Lower leg skin (tissue), 4 donors: ENCODE results near the gene IL17B. TPM values are rescaled to one million over a fixed set of nuclear protein-coding genes. Genes with fewer than 3 reads are reported as not detected.
"Not testable (repeated sequence)": the region's sequence is repeated elsewhere in the genome, so short reads cannot be mapped to it uniquely, and the experiment has no call there.

ENCODE experiments used
- DNase-seq, 2 donors: peaks; one replicate each; pipeline ENCODE4 v3.0.0-alpha.2; 2019; ENCODE audit warnings: low spot score in 2 of 2
- H3K4me3 ChIP-seq: fragments of 200-600 bp; sonication (generic); 2 replicates; pipeline ENCODE4 v1.5.1; 2017; ENCODE audit warnings: mild to moderate bottlenecking, low read depth; ENCODE audit not compliant: poor library complexity, severe bottlenecking
- POLR2A ChIP-seq, 2 donors: fragments of 450-650 bp; IDR thresholded peaks; one replicate each; pipeline ENCODE4 v1.6.1; 2016 to 2017; ENCODE audit warnings: antibody characterized with exemption in 2 of 2, mild to moderate bottlenecking in 1 of 2, moderate library complexity in 1 of 2
- WGBS, 2 donors: methylation state at CpG; one replicate each; pipeline ENCODE4 v1.1.5; 2018; 5-methylcytosine and 5-hydroxymethylcytosine counted together
- intact Hi-C: fragments of 100-400 bp; cut with DNase I; formaldehyde crosslinking; loops from one replicate; pipeline ENCODE4 v1.15.0; 2023; ENCODE audit warnings: low total_unique reads
- total RNA-seq, 4 donors: library from RNA; depleted of rRNA; stranded (reverse); fragments of >200 nt; gene quantifications; one replicate each; pipeline ENCODE4 v1.1.0, GENCODE V29; 2016
- TF ChIP-seq, protein P1 (sequence below), 3 donors: fragments of 450-650 bp; IDR thresholded peaks; one replicate each; pipeline ENCODE4 v1.5.1; 2016; ENCODE audit warnings: antibody characterized with exemption in 3 of 3, mild to moderate bottlenecking in 3 of 3, moderate library complexity in 2 of 3

The IL17B gene
- total RNA-seq, 4 donors from 2014 or later = not detected

DNA sequence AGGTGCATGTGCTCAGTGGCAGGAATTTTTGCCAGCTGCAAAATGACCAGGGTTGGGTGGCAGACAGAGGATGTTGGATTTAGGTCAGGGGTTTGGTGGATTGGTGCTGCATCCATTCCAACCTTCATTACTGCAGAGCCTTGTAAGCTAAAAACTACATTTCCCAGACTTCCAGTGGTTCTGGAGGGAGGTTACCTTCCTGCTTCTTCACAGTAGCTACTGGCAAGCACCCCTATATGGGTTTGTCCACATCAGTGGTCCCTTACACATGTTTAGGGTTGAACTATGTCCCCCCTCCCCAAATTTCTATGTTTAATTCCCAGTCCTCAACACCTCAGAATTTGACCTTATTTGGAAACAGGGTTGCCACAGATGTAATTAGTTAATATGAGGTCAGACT, 20.7 kb upstream of the IL17B start:
- no peak overlapping the region for H3K4me3 ChIP-seq

DNA sequence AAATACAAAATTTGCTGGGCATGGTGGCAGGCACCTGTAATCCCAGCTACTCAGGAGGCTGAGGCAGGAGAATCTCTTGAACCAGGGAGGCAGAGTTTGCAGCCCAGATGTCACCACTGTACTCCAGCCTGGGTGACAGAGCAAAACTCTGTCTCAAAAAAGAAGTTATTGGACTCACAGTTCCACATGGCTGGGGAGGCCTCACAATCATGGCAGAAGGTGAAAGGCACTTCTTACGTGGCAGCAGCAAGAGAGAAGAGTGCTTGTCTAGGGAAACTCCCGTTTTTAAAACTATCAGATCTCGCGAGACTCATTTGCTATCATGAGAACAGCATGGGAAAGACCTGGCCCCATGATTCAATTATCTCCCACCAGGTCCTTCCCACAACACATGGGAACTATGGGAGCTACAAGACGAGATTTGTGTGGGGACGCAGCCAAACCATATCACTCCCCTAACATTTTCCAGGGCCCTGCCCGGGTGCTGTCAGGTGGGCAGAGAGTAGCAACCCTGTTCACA, 19.7 kb upstream of the IL17B start:
- intact Hi-C loops, H3K4me3 ChIP-seq, DNase-seq: not testable (repeated sequence)
- WGBS, 2 donors = 81 to 87% methylated on average over 7 of the region's 7 CpGs

More for the DNA sequence above, 20.7 kb upstream of the IL17B start:
- intact Hi-C loops = no loop called here
- no peak for TF ChIP-seq POLR2A (IDR thresholded peaks at IDR 0.05)
- TF ChIP-seq, protein P1, sequence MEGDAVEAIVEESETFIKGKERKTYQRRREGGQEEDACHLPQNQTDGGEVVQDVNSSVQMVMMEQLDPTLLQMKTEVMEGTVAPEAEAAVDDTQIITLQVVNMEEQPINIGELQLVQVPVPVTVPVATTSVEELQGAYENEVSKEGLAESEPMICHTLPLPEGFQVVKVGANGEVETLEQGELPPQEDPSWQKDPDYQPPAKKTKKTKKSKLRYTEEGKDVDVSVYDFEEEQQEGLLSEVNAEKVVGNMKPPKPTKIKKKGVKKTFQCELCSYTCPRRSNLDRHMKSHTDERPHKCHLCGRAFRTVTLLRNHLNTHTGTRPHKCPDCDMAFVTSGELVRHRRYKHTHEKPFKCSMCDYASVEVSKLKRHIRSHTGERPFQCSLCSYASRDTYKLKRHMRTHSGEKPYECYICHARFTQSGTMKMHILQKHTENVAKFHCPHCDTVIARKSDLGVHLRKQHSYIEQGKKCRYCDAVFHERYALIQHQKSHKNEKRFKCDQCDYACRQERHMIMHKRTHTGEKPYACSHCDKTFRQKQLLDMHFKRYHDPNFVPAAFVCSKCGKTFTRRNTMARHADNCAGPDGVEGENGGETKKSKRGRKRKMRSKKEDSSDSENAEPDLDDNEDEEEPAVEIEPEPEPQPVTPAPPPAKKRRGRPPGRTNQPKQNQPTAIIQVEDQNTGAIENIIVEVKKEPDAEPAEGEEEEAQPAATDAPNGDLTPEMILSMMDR (IDR thresholded peaks at IDR 0.05) = no peak
- DNase-seq = no peak

GRCh38 chr5:149397530-149397929, 18.4 kb upstream of the IL17B start:
- no peak for DNase-seq
- WGBS, 2 donors = 84% methylated on average over 6 of the region's 6 CpGs
- intact Hi-C loops = no loop called here
- no peak overlapping the region for H3K4me3 ChIP-seq
- no peak for TF ChIP-seq POLR2A (IDR thresholded peaks at IDR 0.05)
- TF ChIP-seq, protein P1 (IDR thresholded peaks at IDR 0.05) = no peak

GRCh38 chr5:149394996-149395395, 15.9 kb upstream of the IL17B start:
- DNase-seq, intact Hi-C loops: not testable (repeated sequence)

DNA sequence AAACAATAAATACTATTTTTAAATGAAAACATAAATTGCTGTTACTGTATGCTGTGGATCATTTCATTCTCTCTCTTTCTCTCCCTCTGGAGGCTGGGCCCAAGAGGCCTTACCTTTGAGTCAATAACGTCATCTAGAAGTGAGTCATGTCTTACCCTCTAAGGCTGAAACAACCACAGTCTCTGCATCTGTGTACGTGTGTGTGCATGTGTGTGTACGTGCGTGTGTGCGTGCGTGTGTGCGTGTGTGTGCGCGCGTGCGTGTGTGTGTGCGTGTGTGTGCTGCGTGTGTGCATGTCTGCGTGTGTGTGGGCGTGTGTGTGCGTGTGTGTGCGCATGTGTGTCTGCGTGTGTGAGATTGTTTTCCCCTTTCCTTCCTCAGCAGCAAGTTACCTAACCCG, 13.6 kb upstream of the IL17B start:
- no peak overlapping the region for H3K4me3 ChIP-seq
- intact Hi-C loops = no loop called here
- 77 to 85% methylated on average over 19 of the region's 19 CpGs for WGBS, 2 donors
- no peak for DNase-seq
- TF ChIP-seq, protein P1 (IDR thresholded peaks at IDR 0.05) = no peak
- TF ChIP-seq POLR2A (IDR thresholded peaks at IDR 0.05) = no peak

More at GRCh38 chr5:149394996-149395395, 15.9 kb upstream of the IL17B start:
- not testable (repeated sequence) for H3K4me3 ChIP-seq

DNA sequence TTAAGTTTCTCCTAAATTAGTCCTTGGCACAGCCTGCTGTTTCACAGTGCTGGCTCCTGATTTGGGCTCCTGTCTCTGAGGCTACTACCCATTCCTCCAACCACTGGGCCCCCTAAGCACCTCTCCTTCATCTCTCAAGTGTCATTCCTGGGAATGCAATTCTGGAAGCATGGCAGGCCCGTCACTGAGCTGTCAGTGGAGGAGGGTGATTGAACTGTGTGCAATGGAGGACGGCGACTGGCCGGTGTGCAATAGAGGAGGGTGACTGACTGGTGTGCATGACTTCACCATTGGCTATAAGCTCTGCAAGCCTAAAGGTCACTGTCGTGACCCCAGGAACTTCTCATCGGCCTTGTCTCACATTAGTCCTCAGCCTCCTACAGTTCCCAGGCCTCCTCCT, 12.4 kb upstream of the IL17B start:
- DNase-seq = no peak
- no peak for TF ChIP-seq POLR2A (IDR thresholded peaks at IDR 0.05)
- TF ChIP-seq, protein P1 (IDR thresholded peaks at IDR 0.05) = no peak
- 87 to 92% methylated on average over 6 of the region's 6 CpGs for WGBS, 2 donors
- no peak overlapping the region for H3K4me3 ChIP-seq
- intact Hi-C loops = no loop called here

DNA sequence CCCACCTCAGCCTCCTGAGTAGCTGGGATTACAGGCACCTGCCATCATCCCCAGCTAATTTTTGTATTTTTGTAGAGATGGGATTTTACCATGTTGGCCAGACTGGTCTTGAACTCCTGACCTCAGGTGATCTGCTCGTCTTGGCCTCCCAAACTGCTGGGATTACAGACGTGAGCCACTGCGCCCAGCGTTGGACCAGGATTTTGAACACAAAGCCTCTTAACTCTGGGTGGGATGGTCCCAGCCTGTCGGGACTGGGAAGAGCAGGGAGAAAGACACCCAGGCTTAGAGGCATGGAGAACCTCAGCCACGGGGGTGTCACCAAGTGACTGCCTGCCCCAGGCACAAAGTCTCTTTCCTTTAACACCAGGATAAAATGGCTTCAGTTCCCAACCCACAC, 12.0 kb upstream of the IL17B start:
- intact Hi-C loops, DNase-seq, H3K4me3 ChIP-seq: not testable (repeated sequence)
- WGBS, 2 donors = 84 to 86% methylated on average over 6 of the region's 6 CpGs
